Astrocyte (in vitro differentiated cells and primary cell): ENCODE measurements around the gene EMD. TPM values are rescaled to one million over a fixed set of nuclear protein-coding genes. Genes with fewer than 3 reads are reported as not detected.

Experiments
- DNase-seq: peaks from one replicate; pipeline ENCODE4 v3.0.0-alpha.2; 2010; ENCODE audit warnings: low read depth
- FAIRE-seq: peaks from 2 replicates; lab custom pipeline; 2011; peaks lifted over from hg19 to GRCh38; lab: Jason Lieb, UNC
- H2AFZ ChIP-seq: 2 replicates; pipeline ENCODE4 v1.6.0; 2012; ENCODE audit warnings: low read depth, low read length, inconsistent platforms
- H3K27ac ChIP-seq: 2 replicates; pipeline ENCODE4 v1.5.1; 2011; ENCODE audit warnings: low read depth, low read length, inconsistent platforms
- H3K27me3 ChIP-seq: 2 replicates; pipeline ENCODE4 v1.6.0; 2011; ENCODE audit warnings: low read length, inconsistent platforms; ENCODE audit not compliant: insufficient read depth
- H3K36me3 ChIP-seq: 2 replicates; pipeline ENCODE4 v1.5.1; 2011; ENCODE audit warnings: low read length, inconsistent platforms; ENCODE audit not compliant: insufficient read depth
- H3K4me1 ChIP-seq: 2 replicates; pipeline ENCODE4 v1.5.1; 2011; ENCODE audit warnings: low read length, inconsistent platforms; ENCODE audit not compliant: insufficient read depth
- H3K4me2 ChIP-seq: 2 replicates; pipeline ENCODE4 v1.6.0; 2012; ENCODE audit warnings: low read length, inconsistent platforms
- H3K4me3 ChIP-seq: 2 replicates; pipeline ENCODE4 v1.5.1; 2011; ENCODE audit warnings: low read depth, mild to moderate bottlenecking, low read length, inconsistent platforms; ENCODE audit not compliant: insufficient read depth
- H3K79me2 ChIP-seq: 2 replicates; pipeline ENCODE4 v1.6.0; 2012; ENCODE audit warnings: mild to moderate bottlenecking, low read length, inconsistent platforms; ENCODE audit not compliant: insufficient read depth
- H3K9ac ChIP-seq: 2 replicates; pipeline ENCODE4 v1.6.0; 2012; ENCODE audit warnings: mild to moderate bottlenecking, low read length, inconsistent platforms
- H3K9me3 ChIP-seq: 2 replicates; pipeline ENCODE4 v1.5.1; 2012; ENCODE audit warnings: low read depth, mild to moderate bottlenecking, low read length, inconsistent platforms; ENCODE audit not compliant: insufficient read depth
- H4K20me1 ChIP-seq: 2 replicates; pipeline ENCODE4 v1.6.0; 2012; ENCODE audit warnings: low read length, inconsistent platforms; ENCODE audit not compliant: insufficient read depth
- H3K27ac Mint-ChIP-seq: one replicate; pipeline ENCODE4 v1.8.0; 2021; ENCODE audit warnings: mild to moderate bottlenecking, mixed read lengths; ENCODE audit not compliant: unreplicated experiment
- H3K27me3 Mint-ChIP-seq: one replicate; pipeline ENCODE4 v1.8.0; 2021; ENCODE audit warnings: low read depth, mixed read lengths; ENCODE audit not compliant: unreplicated experiment
- H3K36me3 Mint-ChIP-seq: one replicate; pipeline ENCODE4 v1.8.0; 2021; ENCODE audit warnings: low read depth, mixed read lengths; ENCODE audit not compliant: unreplicated experiment
- H3K4me1 Mint-ChIP-seq: one replicate; pipeline ENCODE4 v1.8.0; 2021; ENCODE audit warnings: low read depth, mixed read lengths; ENCODE audit not compliant: unreplicated experiment
- H3K4me3 Mint-ChIP-seq: one replicate; pipeline ENCODE4 v1.8.0; 2021; ENCODE audit warnings: mild to moderate bottlenecking, moderate library complexity, mixed read lengths; ENCODE audit not compliant: unreplicated experiment
- H3K9me3 Mint-ChIP-seq: one replicate; pipeline ENCODE4 v1.8.0; 2021; ENCODE audit warnings: mild to moderate bottlenecking, mixed read lengths; ENCODE audit not compliant: unreplicated experiment
- EZH2 ChIP-seq: IDR thresholded peaks from 2 replicates; pipeline ENCODE4 v1.6.1; 2012; ENCODE audit warnings: mild to moderate bottlenecking, low read length, inconsistent platforms; ENCODE audit not compliant: insufficient read depth
- total RNA-seq: library from RNA; stranded (reverse); gene quantifications from 2 replicates; pipeline ENCODE4 v1.2.1, GENCODE V29; 2021
- TF ChIP-seq, protein P1 (sequence below): IDR thresholded peaks from 2 replicates; pipeline ENCODE4 v1.5.1; 2011; ENCODE audit warnings: low read depth, mild to moderate bottlenecking, inconsistent platforms, low read length, moderate library complexity; ENCODE audit not compliant: insufficient read depth

The EMD gene
- total RNA-seq, 1 donor from 2014 or later, result 75.6 TPM

DNA sequence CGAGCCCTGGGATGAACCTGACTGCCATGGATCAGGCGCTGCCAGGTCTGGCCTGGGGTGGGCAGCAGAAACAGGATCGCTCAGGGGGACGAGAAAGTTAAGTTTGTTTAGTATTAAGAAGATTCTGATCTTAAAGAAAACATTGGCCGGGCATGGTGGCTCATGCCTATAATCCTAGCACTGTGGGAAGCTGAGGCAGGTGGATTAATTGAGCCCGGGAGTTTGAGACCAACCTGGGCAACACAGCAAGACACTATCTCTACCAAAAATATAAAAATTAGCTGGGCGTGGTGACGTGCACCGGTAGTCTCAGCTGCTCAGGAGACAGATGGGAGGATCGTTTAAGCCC, 4.0 kb upstream of the EMD start:
- Histone ChIP-seq H3K4me3 (peak overlapping the region; percentile 28), H3K36me3 (peaks cover under 1% of the 10 kb centered on the region), H3K79me2 (peaks cover 65% of the 10 kb centered on the region), H3K4me2 (peak overlapping the region; percentile 82), H3K4me1 (peaks cover 13% of the 10 kb centered on the region), H3K9ac (peak overlapping the region; percentile 65), H3K27me3 (no peaks in the 10 kb centered on the region), H3K27ac (peak overlapping the region; percentile 26), H2AFZ (no peak overlapping the region), H4K20me1 (peaks cover 16% of the 10 kb centered on the region), H3K9me3 (no peaks in the 10 kb centered on the region)
- FAIRE-seq (no peak), DNase-seq (no peak)
- H3K27me3 Mint-ChIP-seq, result no peaks in the 10 kb centered on the region
- H3K27ac Mint-ChIP-seq, result no peak overlapping the region
- H3K36me3 Mint-ChIP-seq, result peaks cover under 1% of the 10 kb centered on the region
- no peak for TF ChIP-seq EZH2
- TF ChIP-seq, protein P1, sequence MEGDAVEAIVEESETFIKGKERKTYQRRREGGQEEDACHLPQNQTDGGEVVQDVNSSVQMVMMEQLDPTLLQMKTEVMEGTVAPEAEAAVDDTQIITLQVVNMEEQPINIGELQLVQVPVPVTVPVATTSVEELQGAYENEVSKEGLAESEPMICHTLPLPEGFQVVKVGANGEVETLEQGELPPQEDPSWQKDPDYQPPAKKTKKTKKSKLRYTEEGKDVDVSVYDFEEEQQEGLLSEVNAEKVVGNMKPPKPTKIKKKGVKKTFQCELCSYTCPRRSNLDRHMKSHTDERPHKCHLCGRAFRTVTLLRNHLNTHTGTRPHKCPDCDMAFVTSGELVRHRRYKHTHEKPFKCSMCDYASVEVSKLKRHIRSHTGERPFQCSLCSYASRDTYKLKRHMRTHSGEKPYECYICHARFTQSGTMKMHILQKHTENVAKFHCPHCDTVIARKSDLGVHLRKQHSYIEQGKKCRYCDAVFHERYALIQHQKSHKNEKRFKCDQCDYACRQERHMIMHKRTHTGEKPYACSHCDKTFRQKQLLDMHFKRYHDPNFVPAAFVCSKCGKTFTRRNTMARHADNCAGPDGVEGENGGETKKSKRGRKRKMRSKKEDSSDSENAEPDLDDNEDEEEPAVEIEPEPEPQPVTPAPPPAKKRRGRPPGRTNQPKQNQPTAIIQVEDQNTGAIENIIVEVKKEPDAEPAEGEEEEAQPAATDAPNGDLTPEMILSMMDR, result no peak
- no peaks in the 10 kb centered on the region for H3K9me3 Mint-ChIP-seq
- peak overlapping the region; percentile 75 for H3K4me3 Mint-ChIP-seq
- peaks cover 4% of the 10 kb centered on the region for H3K4me1 Mint-ChIP-seq

DNA sequence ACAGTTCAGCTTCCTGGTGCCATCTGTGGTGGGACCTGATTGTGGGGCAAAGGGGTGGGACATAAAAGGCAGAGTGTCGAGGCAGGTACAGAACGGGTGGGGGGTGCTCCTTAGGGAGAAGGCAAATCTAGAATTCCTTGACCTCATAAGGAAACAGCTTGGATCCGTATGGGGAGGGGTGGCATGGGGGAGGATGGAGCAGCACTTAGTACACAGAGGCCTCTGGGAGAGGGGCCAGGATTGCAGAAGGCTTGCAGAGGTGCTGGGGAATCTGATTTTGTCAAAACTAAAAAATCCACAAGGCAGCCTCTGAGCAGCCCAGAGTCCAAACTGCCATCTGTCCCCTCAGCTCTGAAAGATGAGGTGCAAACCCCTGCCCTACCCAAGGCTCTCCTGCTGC, 2.3 kb upstream of the EMD start:
- Histone ChIP-seq H3K4me2 (no peak overlapping the region), H4K20me1 (peaks cover 24% of the 10 kb centered on the region), H3K27ac (no peak overlapping the region), H2AFZ (no peak overlapping the region), H3K9me3 (no peaks in the 10 kb centered on the region), H3K4me3 (no peak overlapping the region), H3K27me3 (no peaks in the 10 kb centered on the region), H3K79me2 (peaks cover 60% of the 10 kb centered on the region), H3K36me3 (no peaks in the 10 kb centered on the region), H3K9ac (no peak overlapping the region), H3K4me1 (peaks cover 20% of the 10 kb centered on the region)
- TF ChIP-seq, protein P1, result no peak
- FAIRE-seq, result no peak
- H3K4me3 Mint-ChIP-seq, result peak overlapping the region; percentile 34
- H3K9me3 Mint-ChIP-seq, result no peaks in the 10 kb centered on the region
- no peak for DNase-seq
- no peak overlapping the region for H3K27ac Mint-ChIP-seq
- H3K36me3 Mint-ChIP-seq, result no peaks in the 10 kb centered on the region
- H3K4me1 Mint-ChIP-seq, result peaks cover 4% of the 10 kb centered on the region
- no peaks in the 10 kb centered on the region for H3K27me3 Mint-ChIP-seq

DNA sequence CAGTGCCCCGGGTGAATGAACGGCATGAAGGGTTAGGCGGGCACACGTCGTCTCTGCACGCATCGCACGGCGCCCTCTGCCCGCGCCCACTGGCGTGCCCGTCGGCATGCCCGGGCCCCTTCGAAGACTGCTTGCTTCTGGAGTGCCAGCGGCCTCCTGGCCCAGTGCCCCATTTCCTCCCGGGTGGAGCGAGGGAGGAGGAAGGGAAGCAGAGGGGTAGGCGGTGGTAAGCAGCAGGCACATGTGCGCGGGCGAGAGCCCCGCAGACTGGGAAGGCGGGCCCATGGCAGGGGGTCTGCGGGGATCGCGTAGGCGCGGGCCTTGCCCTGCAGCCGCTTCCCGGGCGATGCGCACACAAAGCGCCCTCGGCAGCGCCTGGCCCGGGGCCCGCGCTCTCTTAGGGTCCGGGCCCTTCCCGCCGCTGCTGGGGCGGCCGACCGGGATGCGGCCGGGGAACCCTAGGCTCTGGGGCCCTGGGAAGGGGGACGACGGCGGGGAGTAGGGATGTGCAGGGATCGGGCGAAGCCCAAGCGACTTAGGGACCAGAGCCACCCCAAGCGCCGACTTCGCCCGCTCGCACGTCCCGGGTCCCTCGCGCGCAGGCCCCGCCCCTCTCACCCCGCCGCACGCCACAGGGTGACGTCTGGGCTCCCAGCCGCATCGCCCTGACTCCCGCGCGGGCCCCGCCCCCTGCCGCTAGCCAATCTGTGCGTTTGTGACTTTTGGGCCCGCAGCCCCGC, 866 bp upstream of the EMD start:
- peak overlapping the region; percentile 84 for H3K9ac ChIP-seq
- Mint-ChIP-seq H3K36me3 (no peaks in the 10 kb centered on the region), H3K27me3 (no peaks in the 10 kb centered on the region), H3K9me3 (no peaks in the 10 kb centered on the region), H3K4me3 (peak overlapping the region; percentile 54), H3K27ac (no peak overlapping the region), H3K4me1 (peaks cover 4% of the 10 kb centered on the region)
- H3K4me3 ChIP-seq, result peak overlapping the region; percentile 39
- no peaks in the 10 kb centered on the region for H3K36me3 ChIP-seq
- no peak for DNase-seq
- peak; percentile 78 for FAIRE-seq
- TF ChIP-seq, protein P1, result no peak
- no peak for TF ChIP-seq EZH2
- peak overlapping the region; percentile 80 for H3K27ac ChIP-seq
- H4K20me1 ChIP-seq, result peaks cover 25% of the 10 kb centered on the region
- H3K27me3 ChIP-seq, result no peaks in the 10 kb centered on the region
- no peaks in the 10 kb centered on the region for H3K9me3 ChIP-seq
- peaks cover 16% of the 10 kb centered on the region for H3K4me1 ChIP-seq
- H3K4me2 ChIP-seq, result peak overlapping the region; percentile 82
- peak overlapping the region; percentile 47 for H2AFZ ChIP-seq
- peaks cover 45% of the 10 kb centered on the region for H3K79me2 ChIP-seq
